ENCODE data around the gene PDZD2.
A peak's percentile ranks its signal among the peaks of the same experiment; 100 is the strongest.

PDZD2 gene

GRCh38 chr5:31884896-31885295 lies 246.0 kb downstream of the PDZD2 start:
- DNase-seq, result no peak

GRCh38 chr5:31886206-31886605 lies 247.3 kb downstream of the PDZD2 start:
- DNase-seq, result peak in 7 of 14 donors; percentile 4 to 40 (median 16)

- peak in 8 of 14 donors; percentile 31 to 85 (median 54) for DNase-seq
Measured at GRCh38 chr5:31887556-31887955, 248.6 kb downstream of the PDZD2 start.

- DNase-seq, result peak in 1 of 14 donors; percentile 32
Measured at GRCh38 chr5:31888564-31888963, 249.6 kb downstream of the PDZD2 start.

GRCh38 chr5:31889001-31889561 lies 250.2 kb downstream of the PDZD2 start:
- peak in 2 of 14 donors; percentile 4 to 28 for DNase-seq

GRCh38 chr5:31890046-31890445 lies 251.1 kb downstream of the PDZD2 start:
- DNase-seq, result no peak

- peak in 2 of 14 donors; percentile 4 to 12 for DNase-seq
Measured at GRCh38 chr5:31894141-31894540, 255.2 kb downstream of the PDZD2 start.

GRCh38 chr5:31895199-31895820 lies 256.4 kb downstream of the PDZD2 start:
- DNase-seq, result no peak

GRCh38 chr5:31898036-31898632 lies 259.2 kb downstream of the PDZD2 start:
- peak in 1 of 14 donors; percentile 6 for DNase-seq

- DNase-seq, result no peak
Measured at GRCh38 chr5:31900296-31900865, 261.4 kb downstream of the PDZD2 start.

- no peak for DNase-seq
Measured at GRCh38 chr5:31901807-31902530, 263.0 kb downstream of the PDZD2 start.

GRCh38 chr5:31908396-31908795 lies 269.5 kb downstream of the PDZD2 start:
- no peak for DNase-seq

GRCh38 chr5:31909073-31909472 lies 270.1 kb downstream of the PDZD2 start:
- DNase-seq, result no peak

GRCh38 chr5:31911291-31912265 lies 272.6 kb downstream of the PDZD2 start:
- peak in 11 of 14 donors; percentile 19 to 68 (median 58) for DNase-seq

GRCh38 chr5:31913808-31914207 lies 274.9 kb downstream of the PDZD2 start:
- no peak for DNase-seq

GRCh38 chr5:31916327-31916726 lies 277.4 kb downstream of the PDZD2 start:
- no peak for DNase-seq

GRCh38 chr5:31918739-31919138 lies 279.8 kb downstream of the PDZD2 start:
- peak in 1 of 14 donors; percentile 5 for DNase-seq

- no peak for DNase-seq
Measured at GRCh38 chr5:31921852-31922305, 282.9 kb downstream of the PDZD2 start.

GRCh38 chr5:31924005-31924404 lies 285.1 kb downstream of the PDZD2 start:
- peak in 1 of 14 donors; percentile 3 for DNase-seq

- DNase-seq, result no peak
Measured at GRCh38 chr5:31931874-31932273, 292.9 kb downstream of the PDZD2 start.

GRCh38 chr5:31934156-31934555 lies 295.2 kb downstream of the PDZD2 start:
- no peak for DNase-seq
